ENCODE measurements around the gene NPHP1.

The NPHP1 gene

GRCh38 chr2:110107092-110108079 lies 97.4 kb downstream of the NPHP1 start:
- DNase-seq: no peak
- Histone ChIP-seq H3K4me3 (no peak overlapping the region), H3K27ac (peak overlapping the region; percentile 13 to 37), H3K36me3 (no peaks in the 10 kb centered on the region), H3K4me1 (peaks cover 0 to 13% (median 6%) of the 10 kb centered on the region in 4 donors), H3K27me3 (peaks cover 0 to 3% of the 10 kb centered on the region in 2 donors), H3K9me3 (no peaks in the 10 kb centered on the region)
- intact Hi-C loops (cut with DNase I; ENCODE audit: low total_unique reads): no loop called here
- no peak for TF ChIP-seq CTCF (IDR thresholded peaks at IDR 0.05)

- no peak for DNase-seq
- TF ChIP-seq CTCF (IDR thresholded peaks at IDR 0.05): no peak
- Histone ChIP-seq H3K4me1 (peaks cover 0 to 21% (median 13%) of the 10 kb centered on the region in 4 donors), H3K9me3 (no peaks in the 10 kb centered on the region), H3K36me3 (no peaks in the 10 kb centered on the region), H3K27ac (peak overlapping the region in 1 of 2 donors; percentile 34), H3K27me3 (peaks cover 0 to 3% of the 10 kb centered on the region in 2 donors), H3K4me3 (no peak overlapping the region)
- intact Hi-C loops (cut with DNase I; ENCODE audit: low total_unique reads): no loop called here
These were observed 98.2 kb downstream of the NPHP1 start for GRCh38 chr2:110106642-110107041.

GRCh38 chr2:110105608-110106467 lies 99.0 kb downstream of the NPHP1 start:
- H3K4me3 ChIP-seq: no peak overlapping the region
- H3K36me3 ChIP-seq: no peaks in the 10 kb centered on the region
- peaks cover 0 to 3% of the 10 kb centered on the region in 2 donors for H3K27me3 ChIP-seq
- H3K4me1 ChIP-seq: peaks cover 0 to 29% (median 18%) of the 10 kb centered on the region in 4 donors
- peak overlapping the region; percentile 20 to 34 for H3K27ac ChIP-seq
- intact Hi-C loops (cut with DNase I; ENCODE audit: low total_unique reads): no loop called here
- H3K9me3 ChIP-seq: no peaks in the 10 kb centered on the region
- DNase-seq: no peak
- no peak for TF ChIP-seq CTCF (IDR thresholded peaks at IDR 0.05)

GRCh38 chr2:110105183-110105582 lies 99.6 kb downstream of the NPHP1 start:
- H3K9me3 ChIP-seq: no peaks in the 10 kb centered on the region
- no peak for TF ChIP-seq CTCF (IDR thresholded peaks at IDR 0.05)
- intact Hi-C loops (cut with DNase I; ENCODE audit: low total_unique reads): no loop called here
- peaks cover 0 to 35% (median 22%) of the 10 kb centered on the region in 4 donors for H3K4me1 ChIP-seq
- H3K27ac ChIP-seq: peak overlapping the region in 1 of 2 donors; percentile 34
- no peak for DNase-seq
- H3K36me3 ChIP-seq: no peaks in the 10 kb centered on the region
- H3K27me3 ChIP-seq: peaks cover 0 to 3% of the 10 kb centered on the region in 2 donors
- H3K4me3 ChIP-seq: no peak overlapping the region

- TF ChIP-seq CTCF (IDR thresholded peaks at IDR 0.05): no peak
- Histone ChIP-seq H3K27me3 (peaks cover 0 to 3% of the 10 kb centered on the region in 2 donors), H3K4me3 (no peak overlapping the region), H3K27ac (no peak overlapping the region), H3K4me1 (peaks cover 0 to 36% (median 23%) of the 10 kb centered on the region in 4 donors), H3K9me3 (no peaks in the 10 kb centered on the region), H3K36me3 (no peaks in the 10 kb centered on the region)
- intact Hi-C loops (cut with DNase I; ENCODE audit: low total_unique reads): no loop called here
- DNase-seq: no peak
These were observed 100.6 kb downstream of the NPHP1 start for GRCh38 chr2:110104025-110104771.
